Adrenal gland (tissue), 12 donors: ENCODE data around the gene AGPAT3. TPM values are rescaled to one million over a fixed set of nuclear protein-coding genes. Genes with fewer than 3 reads are reported as not detected.

Source experiments
- DNase-seq, 7 donors: peaks; one replicate each; pipeline ENCODE4 v3.0.0-alpha.2; 2019 to 2020
- H3K27ac ChIP-seq, 5 donors: fragments of 200-600 bp; sonication (generic) in 4 of 5; 1 replicate in 3 of 5; 2 replicates in 2 of 5; pipeline versions ENCODE4 v1.5.1 to v1.8.0; 2016 to 2020; ENCODE audit warnings: mild to moderate bottlenecking in 1 of 5
- H3K27me3 ChIP-seq: fragments of 200-600 bp; 2 replicates; pipeline ENCODE4 v1.8.0; 2021
- H3K36me3 ChIP-seq, 2 donors: fragments of 200-600 bp; replicated peaks in 1 of 2; 1 replicate in 1 of 2; 2 replicates in 1 of 2; pipeline versions ENCODE4 v1.5.1 to v1.8.0; 2018 to 2022
- H3K4me1 ChIP-seq, 2 donors: fragments of 200-600 bp; replicated peaks in 1 of 2; 1 replicate in 1 of 2; 2 replicates in 1 of 2; pipeline versions ENCODE4 v1.5.1 to v1.8.0; 2018 to 2021
- H3K4me3 ChIP-seq, 4 donors: fragments of 200-600 bp; sonication (generic) in 3 of 4; one replicate each; pipeline ENCODE4 v1.5.1; 2016 to 2018
- H3K9me3 ChIP-seq, 3 donors: fragments of 200-600 bp; sonication (generic) in 1 of 3; replicated peaks in 1 of 3; 1 replicate in 2 of 3; 2 replicates in 1 of 3; pipeline versions ENCODE4 v1.5.1 to v1.8.0; 2016 to 2021
- POLR2A ChIP-seq, 2 donors: fragments of 450-650 bp; IDR thresholded peaks; one replicate each; pipeline ENCODE4 v1.6.1; 2017; ENCODE audit warnings: antibody characterized with exemption in 2 of 2, mild to moderate bottlenecking in 2 of 2, moderate library complexity in 1 of 2
- WGBS, 4 donors: extraction: QIAGEN DNeasy Blood & Tissue Kit in 2 of 4; methylation state at CpG; one replicate each; pipeline versions ENCODE4 v1.1.5 to v1.1.7; 2013 to 2017; 5-methylcytosine and 5-hydroxymethylcytosine counted together
- intact Hi-C, 2 donors: fragments of 100-400 bp; cut with DNase I; formaldehyde crosslinking; loops; one replicate each; pipeline versions ENCODE4 v1.14.1 to v1.15.0; 2022 to 2023
- polyA plus RNA-seq, 3 donors: library from polyadenylated mRNA; stranded (reverse); fragments of 200-250 nt in 2 of 3; fragments of 350-450 nt in 1 of 3; fragmentation: Illumina TruSeq in 1 of 3; extraction: RNeasy Lipid Tissue Mini Kit (QIAGEN cat#74804) in 1 of 3; gene quantifications; one replicate each; pipeline ENCODE4 v1.2.3, GENCODE V29; 2013 to 2014
- total RNA-seq, 9 donors: library from RNA; depleted of rRNA in 4 of 9; stranded (reverse); fragments of >200 nt in 4 of 9; fragments of 120-200 nt in 1 of 9; fragmentation: NEBNext Ultra II Directional in 1 of 9; extraction: Animal tissue kit (Norgen Biotek cat#: 25700) in 1 of 9; gene quantifications; one replicate each; pipeline versions ENCODE4 v1.1.0 to v1.2.4, GENCODE V29; 2013 to 2023
- TF ChIP-seq, protein P1 (sequence below), 6 experiments: fragments of 450-650 bp in 4 of 6; fragments of 200-600 bp in 2 of 6; sonication (generic) in 1 of 6; IDR thresholded peaks; 1 replicate in 5 of 6; 2 replicates in 1 of 6; pipeline versions ENCODE4 v1.5.1 to v1.8.0; 2016 to 2021; ENCODE audit warnings: antibody characterized with exemption in 6 of 6, mild to moderate bottlenecking in 2 of 6, moderate library complexity in 1 of 6
- donor health status: healthy with polysubstance abuse.
- donor health status: Bipolar disorder and iron deficiency.
- donor health status: DM: yes; HTN: yes; CAD: no.
- donor health status: DM: no; HTN: no; CAD: no.
- donor health status: DM: no; HTN: no; CAD: no.
- donor health status: DM: yes; HTN: yes; CAD: no.

Gene AGPAT3
- total and polyA plus RNA-seq, 12 donors = 25.3 to 88.9 (median 47.8) TPM

DNA sequence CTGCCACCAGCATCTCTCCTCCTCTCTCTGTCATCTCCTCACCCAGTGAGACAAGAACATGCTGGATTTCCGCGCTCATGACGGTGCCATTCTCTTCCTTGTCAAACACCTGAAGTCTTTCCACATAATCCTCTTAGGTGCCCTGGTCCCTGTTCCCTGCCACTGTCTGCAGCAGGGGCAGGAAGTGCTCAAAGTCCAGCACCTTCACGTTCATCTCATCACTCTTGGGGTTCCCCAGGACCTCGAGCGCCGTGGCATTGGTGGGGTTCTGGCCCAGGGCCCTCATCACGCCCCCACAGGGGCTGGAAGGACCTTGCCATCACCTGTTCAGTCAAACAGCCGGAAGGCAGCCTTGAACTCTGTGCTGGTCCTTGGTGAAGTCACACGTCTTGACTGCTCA, 9.1 kb upstream of the AGPAT3 start:
- intact Hi-C loops = no loop called here
- no peaks in the 10 kb centered on the region for H3K36me3 ChIP-seq
- no peak overlapping the region for H3K27ac ChIP-seq
- H3K4me3 ChIP-seq = no peak overlapping the region
- no peak for TF ChIP-seq POLR2A (IDR thresholded peaks at IDR 0.05)
- TF ChIP-seq, protein P1, sequence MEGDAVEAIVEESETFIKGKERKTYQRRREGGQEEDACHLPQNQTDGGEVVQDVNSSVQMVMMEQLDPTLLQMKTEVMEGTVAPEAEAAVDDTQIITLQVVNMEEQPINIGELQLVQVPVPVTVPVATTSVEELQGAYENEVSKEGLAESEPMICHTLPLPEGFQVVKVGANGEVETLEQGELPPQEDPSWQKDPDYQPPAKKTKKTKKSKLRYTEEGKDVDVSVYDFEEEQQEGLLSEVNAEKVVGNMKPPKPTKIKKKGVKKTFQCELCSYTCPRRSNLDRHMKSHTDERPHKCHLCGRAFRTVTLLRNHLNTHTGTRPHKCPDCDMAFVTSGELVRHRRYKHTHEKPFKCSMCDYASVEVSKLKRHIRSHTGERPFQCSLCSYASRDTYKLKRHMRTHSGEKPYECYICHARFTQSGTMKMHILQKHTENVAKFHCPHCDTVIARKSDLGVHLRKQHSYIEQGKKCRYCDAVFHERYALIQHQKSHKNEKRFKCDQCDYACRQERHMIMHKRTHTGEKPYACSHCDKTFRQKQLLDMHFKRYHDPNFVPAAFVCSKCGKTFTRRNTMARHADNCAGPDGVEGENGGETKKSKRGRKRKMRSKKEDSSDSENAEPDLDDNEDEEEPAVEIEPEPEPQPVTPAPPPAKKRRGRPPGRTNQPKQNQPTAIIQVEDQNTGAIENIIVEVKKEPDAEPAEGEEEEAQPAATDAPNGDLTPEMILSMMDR (IDR thresholded peaks at IDR 0.05) = no peak
- H3K9me3 ChIP-seq = no peaks in the 10 kb centered on the region
- no peaks in the 10 kb centered on the region for H3K4me1 ChIP-seq
- no peak for DNase-seq
- no peaks in the 10 kb centered on the region for H3K27me3 ChIP-seq
- WGBS, 4 donors = 72 to 85% (median 75%) methylated on average over 10 of the region's 10 CpGs

DNA sequence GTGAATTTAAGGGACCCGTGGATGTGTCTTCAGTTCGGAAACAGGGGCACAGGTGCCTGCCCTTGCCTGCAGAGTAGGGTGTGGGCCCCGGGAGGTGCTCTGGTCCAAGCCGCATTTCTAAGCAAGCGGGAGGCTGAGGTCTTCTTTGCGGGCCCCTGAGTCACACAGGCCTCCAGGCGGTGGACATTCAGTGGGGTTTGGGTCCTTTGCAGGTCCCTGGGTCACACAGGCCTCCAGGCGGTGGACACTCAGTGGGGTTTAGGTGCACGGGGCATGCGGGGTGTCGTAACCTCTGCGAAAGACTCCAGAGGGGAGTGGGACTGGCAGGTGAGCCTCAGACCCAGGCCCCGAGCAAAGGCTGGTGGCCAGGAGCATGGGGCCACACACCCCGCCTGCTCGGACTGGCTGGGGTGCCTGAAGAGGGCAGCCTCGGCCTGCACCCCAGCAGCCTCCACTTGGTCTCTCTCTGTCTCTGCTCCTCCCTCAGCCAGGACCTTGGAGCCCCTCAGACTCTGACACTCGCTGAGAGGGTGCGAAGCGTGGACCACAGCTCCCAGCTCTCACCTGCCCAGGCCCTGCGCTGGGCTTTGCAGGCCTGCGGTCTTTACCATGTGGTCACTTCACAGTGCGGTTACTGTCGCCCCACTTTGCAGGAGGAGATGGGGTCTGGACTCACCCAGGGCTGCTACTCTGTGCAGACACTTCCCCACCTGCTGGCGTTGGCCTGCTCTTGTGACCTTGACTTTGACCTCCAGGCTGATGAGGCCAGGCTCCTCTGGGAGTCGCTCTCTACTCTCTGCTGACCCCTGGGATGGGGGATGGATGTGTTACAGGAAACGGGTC, 6.0 kb upstream of the AGPAT3 start:
- no peak for DNase-seq
- TF ChIP-seq, protein P1 (IDR thresholded peaks at IDR 0.05) = no peak
- TF ChIP-seq POLR2A (IDR thresholded peaks at IDR 0.05) = no peak
- Histone ChIP-seq H3K27ac (no peak overlapping the region), H3K4me1 (peaks cover under 1 to 4% of the 10 kb centered on the region in 2 donors), H3K9me3 (no peaks in the 10 kb centered on the region), H3K36me3 (no peaks in the 10 kb centered on the region), H3K4me3 (no peak overlapping the region), H3K27me3 (no peaks in the 10 kb centered on the region)
- WGBS, 4 donors = 92 to 95% (median 93%) methylated on average over 12 to 26 of the region's 26 CpGs
- intact Hi-C loops = no loop called here

- Histone ChIP-seq H3K27me3 (no peaks in the 10 kb centered on the region), H3K9me3 (no peaks in the 10 kb centered on the region), H3K36me3 (no peaks in the 10 kb centered on the region), H3K4me1 (peaks cover 4 to 9% of the 10 kb centered on the region in 2 donors), H3K27ac (no peak overlapping the region), H3K4me3 (no peak overlapping the region)
- WGBS, 4 donors = 77 to 78% (median 78%) methylated on average over 8 of the region's 8 CpGs
- TF ChIP-seq, protein P1 (IDR thresholded peaks at IDR 0.05) = no peak
- no peak for TF ChIP-seq POLR2A (IDR thresholded peaks at IDR 0.05)
- no peak for DNase-seq
- intact Hi-C loops = no loop called here
These were observed 5.2 kb upstream of the AGPAT3 start for GRCh38 chr21:43859747-43860214.

GRCh38 chr21:43861706-43862105, 3.3 kb upstream of the AGPAT3 start:
- Histone ChIP-seq H3K4me3 (no peak overlapping the region), H3K27me3 (no peaks in the 10 kb centered on the region), H3K36me3 (no peaks in the 10 kb centered on the region), H3K4me1 (peaks cover 9 to 14% of the 10 kb centered on the region in 2 donors), H3K9me3 (no peaks in the 10 kb centered on the region), H3K27ac (no peak overlapping the region)
- intact Hi-C loops = no loop called here
- no peak for DNase-seq
- no peak for TF ChIP-seq POLR2A (IDR thresholded peaks at IDR 0.05)
- TF ChIP-seq, protein P1 (IDR thresholded peaks at IDR 0.05) = no peak
- WGBS, 4 donors = 83 to 91% (median 89%) methylated on average over 8 of the region's 8 CpGs
